ENCODE measurements around the gene MT1E. TPM values are rescaled to one million over a fixed set of nuclear protein-coding genes. Genes with fewer than 3 reads are reported as not detected.
A peak's percentile ranks its signal among the peaks of the same experiment; 100 is the strongest.

MT1E gene
- total RNA-seq, 1 donor, result 105 TPM

DNA sequence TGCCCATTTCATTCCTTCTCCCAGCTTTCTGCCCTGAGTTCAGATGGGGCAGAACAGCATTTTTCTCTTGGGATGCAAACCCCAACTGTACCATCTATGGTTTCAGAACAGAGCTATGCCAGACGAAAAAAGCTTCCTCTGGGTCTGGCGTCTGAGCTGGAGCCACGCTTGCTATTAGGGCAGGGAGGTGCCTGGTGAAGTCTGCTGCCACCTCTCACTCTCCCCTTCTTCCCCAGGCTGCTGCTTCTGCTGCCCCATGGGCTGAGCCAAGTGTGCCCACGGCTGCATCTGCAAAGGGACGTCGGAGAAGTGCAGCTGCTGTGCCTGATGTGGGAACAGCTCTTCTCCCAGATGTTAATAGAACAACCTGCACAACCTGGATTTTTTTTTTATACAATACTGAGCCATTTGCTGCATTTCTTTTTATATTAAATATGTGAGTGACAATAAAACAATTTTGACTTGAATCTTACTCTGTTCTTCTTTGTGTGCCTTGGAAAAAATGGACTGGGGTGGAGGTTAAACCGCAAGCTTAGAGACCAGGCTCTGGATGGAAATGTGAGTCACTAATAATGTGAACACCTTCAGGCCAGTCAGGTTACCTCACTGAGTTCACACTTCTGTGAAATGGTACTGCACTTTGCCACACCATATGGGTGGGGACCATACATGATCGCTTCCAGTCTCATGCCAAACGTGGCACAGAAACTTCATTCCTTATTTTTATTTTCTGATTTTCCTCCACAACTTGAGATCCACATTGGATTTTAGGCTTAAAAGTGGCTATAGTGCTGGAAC, 11.2 kb downstream of the MT1E start:
- Histone ChIP-seq H3K36me3 (ENCODE audit: insufficient read depth, low read length) (no peaks in the 10 kb centered on the region), H3K27ac (ENCODE audit: low read depth, low read length) (no peak overlapping the region), H3K4me1 (ENCODE audit: insufficient read depth, low read length) (peaks cover 10% of the 10 kb centered on the region), H3K4me3 (ENCODE audit: insufficient read depth, low read length) (no peak overlapping the region), H3K27me3 (ENCODE audit: insufficient read depth, low read length) (peaks cover 6% of the 10 kb centered on the region), H3K9me3 (ENCODE audit: low read depth, low read length) (no peaks in the 10 kb centered on the region), H3K4me2 (ENCODE audit: insufficient read depth, low read length) (no peak overlapping the region), H4K20me1 (ENCODE audit: insufficient read depth, low read length) (no peaks in the 10 kb centered on the region), H2AFZ (ENCODE audit: low read length) (no peak overlapping the region), H3K79me2 (ENCODE audit: insufficient read depth, low read length) (no peaks in the 10 kb centered on the region)
- TF ChIP-seq, protein P1, sequence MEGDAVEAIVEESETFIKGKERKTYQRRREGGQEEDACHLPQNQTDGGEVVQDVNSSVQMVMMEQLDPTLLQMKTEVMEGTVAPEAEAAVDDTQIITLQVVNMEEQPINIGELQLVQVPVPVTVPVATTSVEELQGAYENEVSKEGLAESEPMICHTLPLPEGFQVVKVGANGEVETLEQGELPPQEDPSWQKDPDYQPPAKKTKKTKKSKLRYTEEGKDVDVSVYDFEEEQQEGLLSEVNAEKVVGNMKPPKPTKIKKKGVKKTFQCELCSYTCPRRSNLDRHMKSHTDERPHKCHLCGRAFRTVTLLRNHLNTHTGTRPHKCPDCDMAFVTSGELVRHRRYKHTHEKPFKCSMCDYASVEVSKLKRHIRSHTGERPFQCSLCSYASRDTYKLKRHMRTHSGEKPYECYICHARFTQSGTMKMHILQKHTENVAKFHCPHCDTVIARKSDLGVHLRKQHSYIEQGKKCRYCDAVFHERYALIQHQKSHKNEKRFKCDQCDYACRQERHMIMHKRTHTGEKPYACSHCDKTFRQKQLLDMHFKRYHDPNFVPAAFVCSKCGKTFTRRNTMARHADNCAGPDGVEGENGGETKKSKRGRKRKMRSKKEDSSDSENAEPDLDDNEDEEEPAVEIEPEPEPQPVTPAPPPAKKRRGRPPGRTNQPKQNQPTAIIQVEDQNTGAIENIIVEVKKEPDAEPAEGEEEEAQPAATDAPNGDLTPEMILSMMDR (IDR thresholded peaks at IDR 0.05; ENCODE audit: extremely low read depth, low read depth, low read length), result no peak
- DNase-seq (ENCODE audit: insufficient read length, low spot score, missing footprints), result peak; percentile 85

DNA sequence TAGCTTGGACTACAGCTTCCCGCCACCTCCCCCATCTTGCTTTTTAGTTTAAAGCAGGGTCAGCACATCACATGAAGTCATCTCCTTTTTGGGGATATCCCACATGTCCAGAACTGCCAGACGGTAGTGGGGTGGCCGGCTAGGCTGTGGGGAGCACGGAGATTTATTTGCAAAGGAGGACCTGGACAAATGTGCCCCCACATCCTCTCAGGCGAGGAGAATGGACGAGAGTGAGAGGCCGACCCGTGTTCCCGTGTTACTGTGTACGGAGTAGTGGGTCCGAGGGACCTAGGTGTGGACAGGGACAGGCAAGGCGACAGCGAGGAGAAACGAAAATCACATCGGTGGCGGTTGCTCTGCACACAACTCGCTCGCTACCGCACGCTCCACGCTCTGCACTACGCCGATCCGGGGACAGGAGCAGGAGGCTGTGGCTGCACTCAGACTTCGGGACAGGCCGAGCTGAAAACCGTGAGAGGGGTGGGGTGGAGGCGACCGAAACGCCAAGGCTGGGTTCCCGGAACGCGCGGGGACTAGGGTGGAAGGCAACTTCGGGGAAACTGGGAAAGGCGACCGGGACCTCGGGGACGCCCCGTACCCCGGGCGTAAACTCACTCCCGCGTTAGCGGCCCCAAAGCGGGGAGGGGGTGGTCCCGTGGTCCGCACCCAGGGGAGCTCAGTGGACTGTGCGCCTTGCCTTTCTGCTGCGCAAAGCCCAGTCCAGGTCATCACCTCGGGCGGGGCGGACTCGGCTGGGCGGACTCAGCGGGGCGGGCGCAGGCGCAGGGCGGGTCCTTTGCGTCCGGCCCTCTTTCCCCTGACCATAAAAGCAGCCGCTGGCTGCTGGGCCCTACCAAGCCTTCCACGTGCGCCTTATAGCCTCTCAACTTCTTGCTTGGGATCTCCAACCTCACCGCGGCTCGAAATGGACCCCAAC, 12.5 kb downstream of the MT1E start, which contains the start of gene MT1A:
TSS of gene MT1A (plus strand) at position 853 of the 937 bp plus-strand sequence. CDS start at position 926, 73 bp downstream.
- peak within 1 kb of the TSS; percentile 72 for H2AFZ ChIP-seq (ENCODE audit: low read length)
- peak; percentile 94 for DNase-seq (ENCODE audit: insufficient read length, low spot score, missing footprints)
- H3K4me3 ChIP-seq (ENCODE audit: insufficient read depth, low read length), result peak within 1 kb of the TSS; percentile 71
- peaks cover 6% of the 10 kb centered on the region for H3K4me1 ChIP-seq (ENCODE audit: insufficient read depth, low read length)
- TF ChIP-seq, protein P1 (IDR thresholded peaks at IDR 0.05; ENCODE audit: extremely low read depth, low read depth, low read length), result no peak
- H3K27ac ChIP-seq (ENCODE audit: low read depth, low read length), result no peak within 1 kb of the TSS
- no peaks in the 10 kb centered on the region for H3K9me3 ChIP-seq (ENCODE audit: low read depth, low read length)
- H3K27me3 ChIP-seq (ENCODE audit: insufficient read depth, low read length), result peaks cover 6% of the 10 kb centered on the region
- H4K20me1 ChIP-seq (ENCODE audit: insufficient read depth, low read length), result no peaks in the 10 kb centered on the region
- no peaks in the 10 kb centered on the region for H3K36me3 ChIP-seq (ENCODE audit: insufficient read depth, low read length)
- H3K79me2 ChIP-seq (ENCODE audit: insufficient read depth, low read length), result no peaks in the 10 kb centered on the region
- H3K4me2 ChIP-seq (ENCODE audit: insufficient read depth, low read length), result peak within 1 kb of the TSS; percentile 85

DNA sequence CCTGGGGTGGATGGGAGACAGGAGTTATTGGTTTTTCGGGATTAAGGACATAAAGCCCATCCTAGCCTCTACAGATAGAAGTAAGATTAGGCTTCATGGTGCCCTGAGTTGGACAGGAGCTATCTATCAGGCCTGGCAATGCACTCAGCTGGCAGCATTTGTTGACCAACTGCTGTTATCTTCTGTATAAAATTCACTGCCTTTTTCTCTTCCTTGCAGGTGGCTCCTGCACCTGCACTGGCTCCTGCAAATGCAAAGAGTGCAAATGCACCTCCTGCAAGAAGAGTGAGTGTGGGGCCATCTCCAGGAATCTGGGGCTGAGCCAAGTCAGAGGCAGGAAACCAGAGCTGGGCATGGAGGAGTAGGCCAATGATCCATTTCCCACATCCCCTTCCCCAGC, 13.5 kb downstream of the MT1E start:
- no peaks in the 10 kb centered on the region for H3K9me3 ChIP-seq (ENCODE audit: low read depth, low read length)
- H2AFZ ChIP-seq (ENCODE audit: low read length), result no peak overlapping the region
- H4K20me1 ChIP-seq (ENCODE audit: insufficient read depth, low read length), result no peaks in the 10 kb centered on the region
- TF ChIP-seq, protein P1 (IDR thresholded peaks at IDR 0.05; ENCODE audit: extremely low read depth, low read depth, low read length), result no peak
- peaks cover 4% of the 10 kb centered on the region for H3K27me3 ChIP-seq (ENCODE audit: insufficient read depth, low read length)
- peak overlapping the region; percentile 85 for H3K4me2 ChIP-seq (ENCODE audit: insufficient read depth, low read length)
- H3K79me2 ChIP-seq (ENCODE audit: insufficient read depth, low read length), result no peaks in the 10 kb centered on the region
- no peak for DNase-seq (ENCODE audit: insufficient read length, low spot score, missing footprints)
- peaks cover 8% of the 10 kb centered on the region for H3K4me1 ChIP-seq (ENCODE audit: insufficient read depth, low read length)
- no peak overlapping the region for H3K4me3 ChIP-seq (ENCODE audit: insufficient read depth, low read length)
- no peak overlapping the region for H3K27ac ChIP-seq (ENCODE audit: low read depth, low read length)
- no peaks in the 10 kb centered on the region for H3K36me3 ChIP-seq (ENCODE audit: insufficient read depth, low read length)

Data from osteoblast (primary cell).